Activated naive CD8-positive, alpha-beta T cell (primary cell): ENCODE measurements around the gene AQP6.
A peak's percentile ranks its signal among the peaks of the same experiment; 100 is the strongest.

ENCODE experiments used
- H3K27ac Mint-ChIP-seq: one replicate; pipeline ENCODE4 v1.8.0; 2021; ENCODE audit warnings: mixed read lengths
- H3K27me3 Mint-ChIP-seq: one replicate; pipeline ENCODE4 v1.8.0; 2021; ENCODE audit warnings: mixed read lengths
- H3K36me3 Mint-ChIP-seq: one replicate; pipeline ENCODE4 v1.8.0; 2021; ENCODE audit warnings: mixed read lengths
- H3K4me1 Mint-ChIP-seq: one replicate; pipeline ENCODE4 v1.8.0; 2021; ENCODE audit warnings: low read depth, mixed read lengths
- H3K4me3 Mint-ChIP-seq: one replicate; pipeline ENCODE4 v1.8.0; 2021; ENCODE audit warnings: mild to moderate bottlenecking, mixed read lengths
- H3K9me3 Mint-ChIP-seq: one replicate; pipeline ENCODE4 v1.8.0; 2021; ENCODE audit warnings: low read depth, mixed read lengths

AQP6 gene

DNA sequence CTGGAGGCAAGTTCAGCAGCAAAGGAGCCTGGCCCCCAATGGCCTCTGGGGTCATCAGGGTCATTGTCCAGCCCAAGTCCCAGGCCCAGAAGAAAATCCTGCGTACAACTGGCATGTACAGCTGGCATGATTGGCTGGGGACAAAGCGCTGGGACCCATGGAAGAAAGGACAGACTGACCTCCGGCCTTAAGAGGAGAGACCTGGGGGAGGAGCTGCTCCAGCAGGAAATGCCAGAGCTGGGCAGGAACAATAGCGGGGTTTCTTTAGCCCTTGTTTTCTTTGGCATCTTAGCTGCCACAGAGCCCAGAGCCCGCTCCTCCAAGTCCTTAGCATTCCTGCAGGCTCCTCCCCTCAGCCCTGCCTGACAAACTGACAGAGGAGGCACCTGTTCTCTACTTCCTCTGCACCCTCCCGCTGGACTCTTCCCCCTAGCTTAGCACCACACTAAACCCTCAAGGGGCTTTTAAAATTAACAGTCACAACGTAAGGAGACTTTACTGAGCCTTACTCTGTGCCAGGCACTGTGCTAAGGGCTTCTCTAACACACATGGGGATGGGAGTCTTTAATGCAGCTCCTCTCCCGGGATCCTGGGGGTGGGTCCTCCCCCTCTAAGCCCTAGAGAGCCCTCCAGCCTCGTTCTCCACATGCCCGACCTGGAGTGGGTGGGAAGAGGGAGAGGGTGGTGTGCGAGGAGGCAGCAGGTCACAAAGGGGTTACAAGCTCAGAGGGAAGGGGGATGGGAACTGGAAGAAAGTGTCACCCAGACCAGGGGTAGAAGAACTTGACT is 12.9 kb upstream of the AQP6 start:
- Mint-ChIP-seq H3K4me3 (peak overlapping the region; percentile 67), H3K36me3 (peaks cover 3% of the 10 kb centered on the region)

DNA sequence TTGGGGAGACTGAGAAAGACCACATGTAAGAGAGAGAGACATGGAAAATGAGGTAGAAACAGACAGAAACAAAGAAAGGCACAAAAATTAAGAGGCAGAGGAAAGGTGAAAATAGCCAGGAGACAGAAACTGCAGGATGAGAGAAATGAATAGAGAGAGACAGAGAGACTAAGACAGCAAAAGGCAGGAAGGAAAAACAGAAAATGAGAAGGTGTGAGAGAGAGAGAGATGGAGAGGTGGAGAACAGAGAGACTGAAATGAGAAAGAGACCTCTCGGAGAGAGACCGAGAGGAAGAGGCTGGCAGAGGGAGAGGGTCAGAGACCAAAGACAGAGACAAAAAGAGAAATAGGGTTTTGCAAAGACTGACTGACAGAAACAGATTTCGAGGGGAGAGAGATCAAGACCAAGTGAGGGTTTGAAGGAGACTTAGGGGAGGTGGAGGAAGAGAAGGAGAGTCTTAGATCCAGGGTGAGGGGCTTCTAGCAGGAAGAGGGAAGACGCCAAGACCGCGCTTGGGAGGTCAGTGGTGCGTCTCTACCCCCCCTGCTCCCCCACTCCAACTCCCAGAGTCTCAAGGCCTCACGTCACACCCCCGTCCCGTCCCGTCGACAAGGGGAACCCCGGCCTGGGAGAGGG is 12.2 kb upstream of the AQP6 start:
- Mint-ChIP-seq H3K36me3 (peaks cover 3% of the 10 kb centered on the region), H3K9me3 (no peaks in the 10 kb centered on the region), H3K27ac (no peak overlapping the region), H3K4me1 (peaks cover 9% of the 10 kb centered on the region), H3K27me3 (peaks cover 27% of the 10 kb centered on the region), H3K4me3 (peak overlapping the region; percentile 67)

More for the DNA sequence above, 12.9 kb upstream of the AQP6 start:
- Mint-ChIP-seq H3K27me3 (peaks cover 27% of the 10 kb centered on the region), H3K4me1 (peaks cover 11% of the 10 kb centered on the region), H3K9me3 (no peaks in the 10 kb centered on the region), H3K27ac (no peak overlapping the region)

DNA sequence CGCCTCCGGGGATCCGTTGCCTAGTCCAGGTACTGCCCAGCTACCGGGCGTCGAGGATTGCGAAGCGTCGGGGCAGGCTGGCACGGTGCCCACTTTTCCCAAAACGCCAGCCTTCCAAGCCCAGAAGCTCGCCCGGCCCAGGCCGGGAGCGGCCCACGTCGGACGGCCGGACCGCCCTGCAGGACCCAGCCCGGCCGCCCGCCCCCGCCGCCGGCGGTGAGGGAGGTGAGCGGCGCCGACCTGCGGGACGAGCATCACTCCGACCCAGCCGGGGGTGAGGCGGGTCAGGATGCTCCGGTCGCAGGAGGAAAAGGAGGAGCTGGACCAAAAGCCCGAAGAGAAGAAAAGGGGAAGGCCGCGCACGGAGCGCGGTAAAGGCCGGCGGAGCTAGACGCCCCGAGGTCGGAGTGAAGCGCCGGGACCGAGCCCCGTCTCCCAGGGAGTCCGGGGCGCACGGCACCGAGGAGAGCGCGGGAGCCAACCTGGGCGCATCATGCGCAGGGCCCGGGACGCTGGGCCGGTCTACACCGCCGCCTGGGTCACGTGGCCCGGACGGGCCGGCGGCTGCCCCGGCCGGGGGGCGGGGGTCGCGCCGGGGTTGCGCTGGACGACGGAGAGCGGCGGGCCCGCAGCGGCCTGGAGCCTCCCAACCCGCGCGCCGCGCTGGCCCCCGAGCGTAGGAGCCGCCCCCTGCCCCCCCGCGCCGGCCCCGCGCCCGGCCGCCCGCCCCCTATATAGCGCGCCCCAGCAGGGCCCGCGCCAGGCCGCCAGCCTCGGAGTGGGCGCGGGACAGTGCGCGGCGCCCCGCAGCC is 11.4 kb upstream of the AQP6 start, which contains the start of gene AQP5:
Gene AQP5, plus strand, starts transcription at position 762 of the 812 bp plus-strand sequence. CDS start 146 bp downstream, outside the sequence.
- peaks cover 3% of the 10 kb centered on the region for H3K36me3 Mint-ChIP-seq
- H3K27ac Mint-ChIP-seq: no peak within 1 kb of the TSS
- peaks cover 9% of the 10 kb centered on the region for H3K4me1 Mint-ChIP-seq
- no peaks in the 10 kb centered on the region for H3K9me3 Mint-ChIP-seq
- H3K4me3 Mint-ChIP-seq: peak within 1 kb of the TSS; percentile 67
- peaks cover 27% of the 10 kb centered on the region for H3K27me3 Mint-ChIP-seq

DNA sequence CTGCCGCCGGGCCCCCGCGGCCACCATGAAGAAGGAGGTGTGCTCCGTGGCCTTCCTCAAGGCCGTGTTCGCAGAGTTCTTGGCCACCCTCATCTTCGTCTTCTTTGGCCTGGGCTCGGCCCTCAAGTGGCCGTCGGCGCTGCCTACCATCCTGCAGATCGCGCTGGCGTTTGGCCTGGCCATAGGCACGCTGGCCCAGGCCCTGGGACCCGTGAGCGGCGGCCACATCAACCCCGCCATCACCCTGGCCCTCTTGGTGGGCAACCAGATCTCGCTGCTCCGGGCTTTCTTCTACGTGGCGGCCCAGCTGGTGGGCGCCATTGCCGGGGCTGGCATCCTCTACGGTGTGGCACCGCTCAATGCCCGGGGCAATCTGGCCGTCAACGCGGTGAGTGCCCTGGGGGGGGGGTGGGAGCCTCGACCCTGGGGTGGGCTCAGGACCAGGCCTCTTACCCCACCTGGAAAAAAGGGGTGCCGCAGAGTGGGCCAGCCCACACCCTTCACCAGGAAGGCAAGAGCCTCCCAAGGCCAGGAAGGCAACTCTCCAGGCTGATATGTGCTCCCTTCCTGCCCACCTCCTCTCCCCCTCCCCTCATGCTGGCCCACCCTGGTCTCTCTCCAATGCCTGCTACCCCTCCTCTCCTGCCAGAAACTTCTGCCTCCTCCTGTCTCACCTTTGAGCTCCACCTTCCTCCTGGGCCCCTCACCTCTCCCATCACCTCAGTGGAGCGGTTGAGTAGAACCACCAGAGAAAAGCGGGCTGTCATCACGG is 10.6 kb upstream of the AQP6 start:
- peaks cover 10% of the 10 kb centered on the region for H3K4me1 Mint-ChIP-seq
- peak overlapping the region; percentile 42 for H3K4me3 Mint-ChIP-seq
- H3K27ac Mint-ChIP-seq: no peak overlapping the region
- peaks cover 26% of the 10 kb centered on the region for H3K27me3 Mint-ChIP-seq
- peaks cover 3% of the 10 kb centered on the region for H3K36me3 Mint-ChIP-seq
- H3K9me3 Mint-ChIP-seq: no peaks in the 10 kb centered on the region

DNA sequence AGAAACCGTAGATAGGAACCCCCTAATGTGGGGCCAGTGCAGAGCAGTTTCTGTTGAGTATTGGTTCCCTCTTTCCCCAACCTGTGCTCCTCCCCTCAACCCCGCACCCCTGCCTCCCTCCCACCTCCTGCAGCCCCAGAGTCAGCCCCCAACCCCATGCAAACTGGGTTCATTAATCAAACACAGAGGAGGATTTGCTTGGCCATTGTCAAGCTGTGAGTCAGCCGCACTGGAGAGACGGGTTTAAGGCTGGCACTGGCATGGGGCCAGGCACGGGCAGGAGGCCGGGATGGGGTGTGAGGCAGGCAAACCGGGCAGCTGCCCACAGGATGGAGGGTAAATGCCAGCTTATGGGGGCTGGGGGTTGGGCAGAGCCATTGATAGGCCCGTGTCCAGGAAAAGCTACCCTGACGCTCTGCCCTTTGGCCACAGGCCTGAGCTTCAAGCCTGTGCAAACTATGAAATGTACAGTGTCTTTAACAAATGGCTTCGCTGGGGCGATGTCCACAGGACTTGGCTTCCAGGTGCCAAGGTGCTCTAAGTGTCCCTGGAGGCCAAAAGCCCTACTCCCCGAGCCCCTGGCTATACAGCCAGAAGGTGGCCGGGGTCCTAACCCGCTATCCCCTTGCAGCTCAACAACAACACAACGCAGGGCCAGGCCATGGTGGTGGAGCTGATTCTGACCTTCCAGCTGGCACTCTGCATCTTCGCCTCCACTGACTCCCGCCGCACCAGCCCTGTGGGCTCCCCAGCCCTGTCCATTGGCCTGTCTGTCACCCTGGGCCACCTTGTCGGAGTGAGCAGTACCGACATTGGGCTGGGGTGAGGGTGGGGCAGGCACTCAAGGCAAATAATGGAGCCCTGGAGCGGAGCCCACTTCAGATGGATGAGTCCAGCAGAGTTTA is 9.6 kb upstream of the AQP6 start:
- H3K4me3 Mint-ChIP-seq: peak overlapping the region; percentile 42
- peaks cover 3% of the 10 kb centered on the region for H3K36me3 Mint-ChIP-seq
- H3K27me3 Mint-ChIP-seq: peaks cover 23% of the 10 kb centered on the region
- H3K9me3 Mint-ChIP-seq: no peaks in the 10 kb centered on the region
- no peak overlapping the region for H3K27ac Mint-ChIP-seq
- H3K4me1 Mint-ChIP-seq: peaks cover 10% of the 10 kb centered on the region

DNA sequence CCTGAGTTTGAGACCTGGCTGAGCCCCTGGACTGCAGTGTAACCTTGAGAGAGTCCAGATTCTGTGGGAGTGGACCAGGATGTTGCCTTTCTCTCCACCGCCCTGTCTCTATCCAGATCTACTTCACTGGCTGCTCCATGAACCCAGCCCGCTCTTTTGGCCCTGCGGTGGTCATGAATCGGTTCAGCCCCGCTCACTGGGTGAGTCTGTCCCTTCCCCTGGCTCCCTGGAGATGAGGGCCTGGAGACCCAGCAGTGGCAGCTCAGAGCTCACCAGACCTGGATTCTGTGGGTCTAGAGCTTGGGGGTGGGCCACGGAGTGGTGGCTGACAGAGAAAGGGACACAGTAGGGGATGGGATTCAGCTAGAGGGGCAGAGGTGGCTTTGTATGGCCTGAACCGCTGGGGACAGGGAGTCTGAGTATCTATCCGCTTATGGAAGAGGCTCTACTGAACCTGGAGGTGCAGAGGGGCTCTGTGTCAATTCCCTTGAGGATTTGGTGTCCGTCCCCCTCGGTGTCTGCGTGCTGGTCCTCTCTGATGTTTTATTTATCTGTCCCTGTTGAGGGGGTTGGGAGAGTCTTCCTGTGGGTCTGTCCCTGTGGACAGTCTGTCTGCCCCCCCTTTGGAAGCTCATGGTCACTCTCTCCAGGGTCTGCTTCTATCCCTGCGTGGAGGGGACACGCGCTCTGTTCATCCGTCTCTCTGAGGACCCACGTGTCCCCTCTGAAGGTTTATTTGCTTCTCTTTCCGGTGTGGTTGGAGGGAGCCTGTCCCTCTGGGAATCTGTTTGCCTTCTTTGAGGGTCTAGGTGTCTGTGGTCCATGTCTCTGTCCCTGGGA is 8.6 kb upstream of the AQP6 start:
- Mint-ChIP-seq H3K27me3 (peaks cover 23% of the 10 kb centered on the region), H3K4me3 (no peak overlapping the region), H3K36me3 (peaks cover 3% of the 10 kb centered on the region), H3K4me1 (peaks cover 10% of the 10 kb centered on the region), H3K9me3 (no peaks in the 10 kb centered on the region), H3K27ac (no peak overlapping the region)

DNA sequence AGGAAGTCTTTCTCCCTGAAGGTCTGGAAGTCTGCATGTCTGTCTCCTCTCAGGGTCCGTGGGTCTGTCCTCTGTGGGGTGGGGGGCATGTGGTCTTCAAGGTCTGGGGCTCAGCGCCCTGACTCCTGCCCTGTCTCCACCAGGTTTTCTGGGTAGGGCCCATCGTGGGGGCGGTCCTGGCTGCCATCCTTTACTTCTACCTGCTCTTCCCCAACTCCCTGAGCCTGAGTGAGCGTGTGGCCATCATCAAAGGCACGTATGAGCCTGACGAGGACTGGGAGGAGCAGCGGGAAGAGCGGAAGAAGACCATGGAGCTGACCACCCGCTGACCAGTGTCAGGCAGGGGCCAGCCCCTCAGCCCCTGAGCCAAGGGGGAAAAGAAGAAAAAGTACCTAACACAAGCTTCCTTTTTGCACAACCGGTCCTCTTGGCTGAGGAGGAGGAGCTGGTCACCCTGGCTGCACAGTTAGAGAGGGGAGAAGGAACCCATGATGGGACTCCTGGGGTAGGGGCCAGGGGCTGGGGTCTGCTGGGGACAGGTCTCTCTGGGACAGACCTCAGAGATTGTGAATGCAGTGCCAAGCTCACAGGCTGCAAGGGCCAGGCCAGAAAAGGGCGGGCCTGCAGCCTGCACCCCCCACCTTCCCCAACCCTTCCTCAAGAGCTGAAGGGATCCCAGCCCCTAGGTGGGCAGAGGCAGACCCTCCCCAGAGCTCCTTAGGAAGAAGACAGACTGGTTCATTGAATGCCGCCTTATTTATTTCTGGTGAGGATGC is 7.7 kb upstream of the AQP6 start:
- no peak overlapping the region for H3K4me3 Mint-ChIP-seq
- H3K27me3 Mint-ChIP-seq: peaks cover 17% of the 10 kb centered on the region
- H3K4me1 Mint-ChIP-seq: peaks cover 10% of the 10 kb centered on the region
- H3K27ac Mint-ChIP-seq: no peak overlapping the region
- H3K9me3 Mint-ChIP-seq: no peaks in the 10 kb centered on the region
- peaks cover 3% of the 10 kb centered on the region for H3K36me3 Mint-ChIP-seq

DNA sequence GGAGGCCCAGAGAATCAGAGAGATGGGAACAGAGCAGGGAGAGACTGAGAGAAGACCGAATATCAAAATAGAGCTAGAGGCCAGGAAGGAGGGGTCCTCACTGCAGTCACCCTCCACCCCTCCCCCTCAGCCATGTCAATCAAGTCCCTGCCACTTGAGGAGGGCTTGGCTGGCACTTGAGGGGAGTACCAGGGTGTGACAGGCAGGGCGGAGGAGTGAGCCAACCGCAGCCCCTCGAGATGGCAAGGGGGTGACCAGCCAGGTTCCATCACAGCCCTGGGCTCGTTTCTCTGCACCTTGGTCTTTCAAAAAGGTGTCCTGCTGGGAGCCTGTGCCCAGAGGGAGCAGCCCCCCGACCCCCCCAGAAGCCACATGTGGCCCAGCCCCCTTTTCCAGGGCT is 6.9 kb upstream of the AQP6 start:
- no peak overlapping the region for H3K27ac Mint-ChIP-seq
- H3K36me3 Mint-ChIP-seq: no peaks in the 10 kb centered on the region
- peaks cover 10% of the 10 kb centered on the region for H3K27me3 Mint-ChIP-seq
- H3K4me3 Mint-ChIP-seq: no peak overlapping the region
- H3K4me1 Mint-ChIP-seq: peaks cover 3% of the 10 kb centered on the region
- no peaks in the 10 kb centered on the region for H3K9me3 Mint-ChIP-seq

DNA sequence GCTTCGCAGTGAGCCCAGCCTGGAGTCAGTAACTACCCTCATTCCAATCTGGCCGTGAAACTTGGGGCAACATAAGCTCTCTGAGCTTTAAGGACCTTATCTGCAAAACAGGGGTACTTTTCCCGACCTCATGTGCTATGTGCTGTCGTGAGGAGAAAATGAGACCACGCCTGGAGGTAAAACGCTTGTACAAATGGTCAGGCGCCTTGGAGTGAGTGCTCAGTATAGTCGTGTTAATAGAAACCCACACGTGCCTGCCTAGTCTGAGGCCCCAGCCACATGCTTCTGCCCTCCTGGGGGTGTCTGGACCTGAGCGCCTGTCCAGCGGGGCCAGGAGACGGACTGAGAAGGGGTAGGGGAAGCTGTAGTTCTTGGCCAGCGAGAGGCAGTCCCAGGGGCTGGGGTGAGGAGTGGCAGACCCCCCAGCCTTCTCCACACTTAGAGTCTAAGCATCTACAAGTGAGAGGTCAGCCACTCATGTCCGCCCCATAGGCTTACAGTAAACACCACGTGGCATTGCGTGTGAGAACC is 6.2 kb upstream of the AQP6 start:
- Mint-ChIP-seq H3K4me3 (peak overlapping the region; percentile 54), H3K4me1 (peaks cover 3% of the 10 kb centered on the region), H3K27ac (no peak overlapping the region)

DNA sequence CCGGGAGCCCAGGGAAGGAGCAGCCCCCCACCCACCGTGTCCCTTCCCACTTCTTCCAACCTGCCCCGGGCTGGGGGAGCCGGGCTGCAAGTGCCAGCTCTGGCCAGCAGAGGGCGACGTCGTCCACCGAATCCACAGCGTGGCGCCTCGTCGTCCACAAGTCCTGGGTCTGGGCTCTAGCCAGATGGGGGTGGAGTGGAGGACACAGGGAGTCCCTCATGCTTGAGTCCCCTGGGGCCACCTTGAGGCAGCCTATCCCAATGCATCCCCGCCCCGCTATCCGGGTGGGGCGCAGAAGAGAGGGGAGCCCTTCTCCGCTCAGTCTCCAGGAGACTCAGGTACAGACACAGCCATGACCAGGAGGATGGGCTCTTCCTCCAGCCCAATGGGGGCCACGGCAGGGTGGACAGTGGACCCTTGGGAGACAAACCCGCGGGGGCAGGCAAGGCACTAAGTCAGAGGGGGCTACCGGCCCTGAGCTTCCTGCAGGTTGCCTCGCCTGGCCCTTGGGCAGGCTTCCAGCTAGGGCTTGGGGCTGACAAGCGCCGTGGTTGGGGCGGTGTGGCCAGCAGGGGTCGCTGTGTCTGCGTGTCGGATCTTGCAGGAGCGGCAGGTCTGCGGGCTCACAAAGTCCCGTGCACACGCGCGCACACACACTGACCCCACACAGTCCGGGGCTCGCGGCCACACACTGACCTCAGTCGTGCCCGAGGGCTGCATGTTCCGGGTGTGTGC is 5.5 kb upstream of the AQP6 start:
- H3K27ac Mint-ChIP-seq: no peak overlapping the region
- peaks cover 10% of the 10 kb centered on the region for H3K27me3 Mint-ChIP-seq

More for the DNA sequence above, 6.2 kb upstream of the AQP6 start:
- Mint-ChIP-seq H3K27me3 (peaks cover 10% of the 10 kb centered on the region), H3K9me3 (no peaks in the 10 kb centered on the region), H3K36me3 (no peaks in the 10 kb centered on the region)

DNA sequence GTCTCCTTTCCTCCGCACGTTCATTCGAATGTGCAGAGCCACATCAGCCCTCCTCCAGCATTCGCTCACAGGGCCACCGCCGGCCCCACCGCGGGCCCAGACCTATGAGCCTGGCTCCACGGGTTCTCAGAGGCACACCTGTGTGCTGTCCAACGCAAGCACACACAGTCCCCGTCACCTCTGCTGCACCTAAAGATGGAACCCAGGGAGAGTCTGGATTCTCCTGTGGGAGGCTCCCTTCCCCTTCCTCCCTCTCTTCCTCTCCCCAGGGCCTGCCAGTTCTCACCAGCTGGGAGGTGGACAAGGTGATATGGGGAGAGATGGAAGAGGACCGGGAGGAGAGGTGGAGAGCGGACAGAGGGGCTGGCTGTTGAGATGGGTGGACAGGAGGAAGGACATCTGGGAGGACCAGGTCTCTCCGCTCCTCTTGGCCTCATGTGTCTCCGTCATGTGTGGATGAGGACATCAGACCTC is 4.9 kb upstream of the AQP6 start:
- H3K36me3 Mint-ChIP-seq: no peaks in the 10 kb centered on the region
- H3K4me1 Mint-ChIP-seq: peaks cover 1% of the 10 kb centered on the region
- peaks cover 7% of the 10 kb centered on the region for H3K27me3 Mint-ChIP-seq
- H3K9me3 Mint-ChIP-seq: no peaks in the 10 kb centered on the region
- H3K4me3 Mint-ChIP-seq: peak overlapping the region; percentile 72
- no peak overlapping the region for H3K27ac Mint-ChIP-seq

More for the DNA sequence above, 5.5 kb upstream of the AQP6 start:
- Mint-ChIP-seq H3K4me3 (peak overlapping the region; percentile 72), H3K4me1 (peaks cover 3% of the 10 kb centered on the region), H3K36me3 (no peaks in the 10 kb centered on the region), H3K9me3 (no peaks in the 10 kb centered on the region)
